GM18858 (cell line): ENCODE data around the gene FHOD1.

ENCODE experiments used
- ATAC-seq: cut with Tn5 transposase; IDR thresholded peaks from one replicate; pipeline ENCODE4 v1.9.1; 2021; ENCODE audit not compliant: unreplicated experiment

The FHOD1 gene

GRCh38 chr16:67179421-67180080 lies 67.7 kb downstream of the FHOD1 start:
- no peak for ATAC-seq
